Astrocyte of the hippocampus (primary cell): ENCODE results near the gene PDXP.
"Not testable (repeated sequence)": the region's sequence is repeated elsewhere in the genome, so short reads cannot be mapped to it uniquely, and the experiment has no call there.

Experiments used
- DNase-seq: peaks from one replicate; pipeline ENCODE4 v3.0.0; 2011; ENCODE audit warnings: low read depth, low spot score

Gene PDXP

GRCh38 chr22:37674951-37675929 lies 16.7 kb downstream of the PDXP start, which contains the start of gene LGALS1:
TSS of gene LGALS1 (plus strand) at chr22:37675636. CDS start at chr22:37675703, 67 bp downstream.
- peak; percentile 99 for DNase-seq

GRCh38 chr22:37675930-37676735 lies 17.6 kb downstream of the PDXP start:
- peak; percentile 41 for DNase-seq

- DNase-seq, result peak; percentile 97
Observed at GRCh38 chr22:37676736-37677492, 18.4 kb downstream of the PDXP start.

GRCh38 chr22:37677493-37677974 lies 19.0 kb downstream of the PDXP start:
- DNase-seq, result no peak

GRCh38 chr22:37678372-37678771 lies 19.8 kb downstream of the PDXP start:
- DNase-seq, result no peak

GRCh38 chr22:37679670-37680069 lies 21.1 kb downstream of the PDXP start:
- no peak for DNase-seq

GRCh38 chr22:37680191-37680851 lies 21.8 kb downstream of the PDXP start:
- DNase-seq, result no peak

GRCh38 chr22:37681001-37681424 lies 22.5 kb downstream of the PDXP start:
- DNase-seq, result no peak

- DNase-seq, result peak; percentile 87
Observed at GRCh38 chr22:37681556-37682049, 23.1 kb downstream of the PDXP start.

- no peak for DNase-seq
Observed at GRCh38 chr22:37684803-37685615, 26.5 kb downstream of the PDXP start.

GRCh38 chr22:37686002-37686982 lies 27.8 kb downstream of the PDXP start, which contains the start of gene NOL12:
TSS of gene NOL12 (plus strand) at chr22:37686343. CDS start at chr22:37686393, 50 bp downstream.
- peak; percentile 94 for DNase-seq

- no peak for DNase-seq
Observed at GRCh38 chr22:37690407-37690806, 31.9 kb downstream of the PDXP start.

- peak; percentile 73 for DNase-seq
Observed at GRCh38 chr22:37690901-37691504, 32.5 kb downstream of the PDXP start.

- DNase-seq, result no peak
Observed at GRCh38 chr22:37692627-37693285, 34.2 kb downstream of the PDXP start.

- DNase-seq, result not testable (repeated sequence)
Observed at GRCh38 chr22:37694131-37694530, 35.6 kb downstream of the PDXP start.

GRCh38 chr22:37696260-37696656 lies 37.7 kb downstream of the PDXP start:
- DNase-seq, result not testable (repeated sequence)
